ENCODE measurements around the gene KDM2B. TPM values are rescaled to one million over a fixed set of nuclear protein-coding genes. Genes with fewer than 3 reads are reported as not detected.

The KDM2B gene
- total RNA-seq, 1 experiment from 2014 or later = 45.1 TPM

DNA sequence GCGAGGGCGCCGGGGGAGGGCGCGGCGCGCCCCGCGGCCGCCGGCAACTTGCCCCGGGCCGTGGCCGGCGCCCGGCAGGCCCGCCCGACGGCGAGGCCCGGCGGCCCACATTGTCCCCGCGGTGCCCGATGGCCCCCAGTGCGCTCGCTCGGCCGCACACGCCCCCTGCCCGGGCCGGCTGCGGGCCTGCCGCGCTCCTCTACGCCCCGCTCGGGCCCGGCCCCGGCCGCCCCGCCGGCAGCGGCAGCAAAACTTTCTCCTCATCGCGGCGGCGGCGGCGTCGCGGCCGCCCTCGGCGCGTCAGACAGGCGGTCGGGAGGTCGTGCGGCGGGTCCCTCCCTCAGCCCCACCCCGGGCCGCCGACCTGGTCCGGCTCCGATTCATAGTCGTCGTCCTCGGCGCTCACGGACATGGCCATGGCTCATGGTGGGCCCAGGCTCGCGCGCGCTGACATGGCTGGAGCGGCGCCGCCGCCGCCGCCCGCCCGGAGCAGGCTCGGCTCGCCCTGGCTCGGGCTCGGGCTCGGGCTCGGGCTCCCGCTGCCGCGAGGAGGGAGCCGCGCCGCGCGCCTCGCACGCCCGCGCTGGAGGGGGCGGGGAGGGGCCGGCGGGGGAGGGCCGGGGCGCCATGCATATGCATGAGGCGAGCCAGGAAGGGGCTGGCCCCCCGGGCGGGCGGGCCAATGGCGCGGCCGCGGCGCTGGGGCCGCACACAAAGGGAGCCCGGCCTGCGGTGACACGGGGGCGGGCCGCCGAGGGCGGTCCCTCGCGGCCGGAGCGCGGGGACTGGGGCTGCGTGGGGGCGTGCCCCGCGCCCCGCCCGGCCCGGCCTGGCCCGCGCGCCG is 113.8 kb downstream of the KDM2B start:
- H3K4me2 ChIP-seq = peak overlapping the region; percentile 73
- peak overlapping the region; percentile 68 for H3K4me3 ChIP-seq
- peaks cover 8% of the 10 kb centered on the region for H3K4me1 ChIP-seq (replicated peaks; ENCODE audit: insufficient read depth)
- H3K79me2 ChIP-seq (ENCODE audit: low read depth) = peaks cover 30% of the 10 kb centered on the region
- H2AFZ ChIP-seq = no peak overlapping the region
- H3K27me3 ChIP-seq (ENCODE audit: insufficient read depth, low read depth) = no peaks in the 10 kb centered on the region
- no peaks in the 10 kb centered on the region for H3K36me3 ChIP-seq (ENCODE audit: low read depth)
- BruUV-seq (replicated peaks) = no TSS peak
- TF ChIP-seq EZH2 (IDR thresholded peaks at IDR 0.05; ENCODE audit: low read depth) = no peak
- TF ChIP-seq, protein P1, sequence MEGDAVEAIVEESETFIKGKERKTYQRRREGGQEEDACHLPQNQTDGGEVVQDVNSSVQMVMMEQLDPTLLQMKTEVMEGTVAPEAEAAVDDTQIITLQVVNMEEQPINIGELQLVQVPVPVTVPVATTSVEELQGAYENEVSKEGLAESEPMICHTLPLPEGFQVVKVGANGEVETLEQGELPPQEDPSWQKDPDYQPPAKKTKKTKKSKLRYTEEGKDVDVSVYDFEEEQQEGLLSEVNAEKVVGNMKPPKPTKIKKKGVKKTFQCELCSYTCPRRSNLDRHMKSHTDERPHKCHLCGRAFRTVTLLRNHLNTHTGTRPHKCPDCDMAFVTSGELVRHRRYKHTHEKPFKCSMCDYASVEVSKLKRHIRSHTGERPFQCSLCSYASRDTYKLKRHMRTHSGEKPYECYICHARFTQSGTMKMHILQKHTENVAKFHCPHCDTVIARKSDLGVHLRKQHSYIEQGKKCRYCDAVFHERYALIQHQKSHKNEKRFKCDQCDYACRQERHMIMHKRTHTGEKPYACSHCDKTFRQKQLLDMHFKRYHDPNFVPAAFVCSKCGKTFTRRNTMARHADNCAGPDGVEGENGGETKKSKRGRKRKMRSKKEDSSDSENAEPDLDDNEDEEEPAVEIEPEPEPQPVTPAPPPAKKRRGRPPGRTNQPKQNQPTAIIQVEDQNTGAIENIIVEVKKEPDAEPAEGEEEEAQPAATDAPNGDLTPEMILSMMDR (conservative IDR thresholded peaks at IDR 0.05) = no peak
- no peaks in the 10 kb centered on the region for H3K9me3 ChIP-seq (ENCODE audit: insufficient read depth, low read depth)
- intact Hi-C loops (cut with micrococcal nuclease; ENCODE audit: unreplicated experiment) = no loop called here
- H3K9me2 ChIP-seq (ENCODE audit: insufficient read depth) = no peaks in the 10 kb centered on the region
- ChIA-PET CTCF (interaction anchor here (0.6 kb wide), 1 partner anchor 216 kb away, joined by 3 read pairs; no protein-coding TSS in a partner anchor), POLR2A (ENCODE audit: unreplicated experiment) (no interaction called here)
- no peak overlapping the region for H3K27ac ChIP-seq
- peaks cover 12% of the 10 kb centered on the region for H3F3A ChIP-seq (ENCODE audit: insufficient read depth, low read depth)
- peak; percentile 61 to 95 for DNase-seq
- H4K20me1 ChIP-seq (ENCODE audit: insufficient read depth) = peaks cover 12% of the 10 kb centered on the region

- Histone ChIP-seq H3F3A (ENCODE audit: insufficient read depth, low read depth) (peaks cover 12% of the 10 kb centered on the region), H3K4me3 (peak overlapping the region; percentile 68), H2AFZ (peak overlapping the region; percentile 76), H3K36me3 (ENCODE audit: low read depth) (no peaks in the 10 kb centered on the region), H3K9me3 (ENCODE audit: insufficient read depth, low read depth) (no peaks in the 10 kb centered on the region), H3K9me2 (ENCODE audit: insufficient read depth) (no peaks in the 10 kb centered on the region), H3K4me1 (replicated peaks; ENCODE audit: insufficient read depth) (peaks cover 8% of the 10 kb centered on the region), H3K79me2 (ENCODE audit: low read depth) (peaks cover 30% of the 10 kb centered on the region), H3K27ac (no peak overlapping the region), H3K27me3 (ENCODE audit: insufficient read depth, low read depth) (no peaks in the 10 kb centered on the region), H4K20me1 (ENCODE audit: insufficient read depth) (peaks cover 12% of the 10 kb centered on the region), H3K4me2 (peak overlapping the region; percentile 84)
- TF ChIP-seq EZH2 (IDR thresholded peaks at IDR 0.05; ENCODE audit: low read depth) = no peak
- CTCF ChIA-PET = interaction anchor here (0.6 kb wide), 1 partner anchor 216 kb away, joined by 3 read pairs; no protein-coding TSS in a partner anchor
- no TSS peak for BruUV-seq (replicated peaks)
- DNase-seq = peak in 1 of 2 experiments; percentile 10
- intact Hi-C loops (cut with micrococcal nuclease; ENCODE audit: unreplicated experiment) = no loop called here
- POLR2A ChIA-PET (ENCODE audit: unreplicated experiment) = no interaction called here
Observed at GRCh38 chr12:121465921-121466793, 114.7 kb downstream of the KDM2B start.

DNA sequence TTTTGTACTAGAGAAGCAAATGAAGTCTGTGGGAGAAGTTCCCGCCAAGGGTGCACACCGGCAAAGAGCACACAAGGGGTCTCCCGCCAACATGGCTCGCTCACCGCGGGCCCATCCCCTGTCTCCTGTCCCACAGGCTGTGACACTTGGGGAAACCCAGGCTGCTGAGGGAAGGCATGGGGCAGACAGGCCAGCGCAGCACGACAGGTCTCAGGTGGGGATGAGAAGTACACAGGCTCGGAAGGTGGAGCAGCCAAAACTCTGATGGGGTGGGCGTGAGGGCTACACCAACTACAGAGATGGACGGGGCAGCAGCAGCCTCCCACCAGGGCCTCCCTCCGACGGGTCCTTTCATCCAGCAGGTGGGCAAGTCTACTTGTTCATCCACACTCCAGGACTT is 116.5 kb downstream of the KDM2B start:
- Histone ChIP-seq H3F3A (ENCODE audit: insufficient read depth, low read depth) (peaks cover 12% of the 10 kb centered on the region), H3K4me2 (no peak overlapping the region), H3K27ac (no peak overlapping the region), H3K4me3 (no peak overlapping the region), H3K36me3 (ENCODE audit: low read depth) (no peaks in the 10 kb centered on the region), H2AFZ (no peak overlapping the region), H3K9me2 (ENCODE audit: insufficient read depth) (no peaks in the 10 kb centered on the region), H3K4me1 (replicated peaks; ENCODE audit: insufficient read depth) (peaks cover 8% of the 10 kb centered on the region), H3K79me2 (ENCODE audit: low read depth) (peaks cover 33% of the 10 kb centered on the region), H4K20me1 (ENCODE audit: insufficient read depth) (peaks cover 12% of the 10 kb centered on the region), H3K9me3 (ENCODE audit: insufficient read depth, low read depth) (no peaks in the 10 kb centered on the region), H3K27me3 (ENCODE audit: insufficient read depth, low read depth) (no peaks in the 10 kb centered on the region)
- CTCF ChIA-PET = no interaction called here
- BruUV-seq (replicated peaks) = no TSS peak
- TF ChIP-seq EZH2 (IDR thresholded peaks at IDR 0.05; ENCODE audit: low read depth) = no peak
- TF ChIP-seq, protein P1 (conservative IDR thresholded peaks at IDR 0.05) = no peak
- intact Hi-C loops (cut with micrococcal nuclease; ENCODE audit: unreplicated experiment) = no loop called here
- no peak for DNase-seq
- POLR2A ChIA-PET (ENCODE audit: unreplicated experiment) = no interaction called here
